Sigmoid colon (tissue), 7 donors: Measurements from ENCODE around the gene PIK3C2G. TPM values are rescaled to one million over a fixed set of nuclear protein-coding genes. Genes with fewer than 3 reads are reported as not detected.
"Not testable (repeated sequence)": the region's sequence is repeated elsewhere in the genome, so short reads cannot be mapped to it uniquely, and the experiment has no call there.

Experiments used
- DNase-seq: peaks from one replicate; pipeline ENCODE4 v3.0.0-alpha.2; 2019
- H3K27ac ChIP-seq, 4 donors: fragments of 200-600 bp; sonication (generic); one replicate each; pipeline ENCODE4 v1.5.1; 2016 to 2019; ENCODE audit warnings: mild to moderate bottlenecking in 1 of 4
- H3K27me3 ChIP-seq, 3 donors: fragments of 200-600 bp; sonication (generic); one replicate each; pipeline ENCODE4 v1.5.1; 2019; ENCODE audit warnings: mild to moderate bottlenecking in 1 of 3
- H3K36me3 ChIP-seq, 4 donors: fragments of 200-600 bp; sonication (generic); one replicate each; pipeline ENCODE4 v1.5.1; 2016 to 2019
- H3K4me1 ChIP-seq, 4 donors: fragments of 200-600 bp; sonication (generic); one replicate each; pipeline ENCODE4 v1.5.1; 2017 to 2019
- H3K4me3 ChIP-seq, 4 donors: fragments of 200-600 bp; sonication (generic); one replicate each; pipeline ENCODE4 v1.5.1; 2017 to 2019; ENCODE audit warnings: mild to moderate bottlenecking in 2 of 4, moderate library complexity in 1 of 4
- H3K9me3 ChIP-seq, 4 donors: fragments of 200-600 bp in 3 of 4; sonication (generic) in 3 of 4; one replicate each; pipeline versions ENCODE4 v1.5.1 to v1.6.1; 2013 to 2019
- CTCF ChIP-seq, 4 experiments: fragments of 450-650 bp in 3 of 4; fragments of 200-600 bp in 1 of 4; IDR thresholded peaks; one replicate each; pipeline ENCODE4 v1.5.1; 2016 to 2019; ENCODE audit warnings: antibody characterized with exemption in 4 of 4, mild to moderate bottlenecking in 3 of 4, moderate library complexity in 2 of 4
- EP300 ChIP-seq, 4 donors: sonication (generic); formaldehyde crosslinking; IDR thresholded peaks; one replicate each; pipeline ENCODE4 v1.6.1; 2017; ENCODE audit warnings: antibody characterized with exemption in 4 of 4
- POLR2A ChIP-seq, 2 donors: fragments of 450-650 bp; IDR thresholded peaks; one replicate each; pipeline ENCODE4 v1.6.1; 2016; ENCODE audit warnings: antibody characterized with exemption in 2 of 2, mild to moderate bottlenecking in 2 of 2, moderate library complexity in 2 of 2
- POLR2AphosphoS5 ChIP-seq, 4 donors: sonication (generic); formaldehyde crosslinking; IDR thresholded peaks; one replicate each; pipeline ENCODE4 v1.6.1; 2017; ENCODE audit warnings: antibody characterized with exemption in 4 of 4
- WGBS, 2 donors: extraction: QIAGEN DNeasy Blood & Tissue Kit; methylation state at CpG; one replicate each; pipeline ENCODE4 v1.1.7; 2013; 5-methylcytosine and 5-hydroxymethylcytosine counted together
- intact Hi-C: fragments of 100-400 bp; cut with DNase I; formaldehyde crosslinking; loops from one replicate; pipeline ENCODE4 v1.15.1; 2023
- polyA plus RNA-seq, 3 donors: library from polyadenylated mRNA; stranded (reverse); fragments of 200-250 nt; gene quantifications; one replicate each; pipeline ENCODE4 v1.2.3, GENCODE V29; 2013
- total RNA-seq, 4 donors: library from RNA; depleted of rRNA; stranded (reverse); fragments of >200 nt; gene quantifications; one replicate each; pipeline ENCODE4 v1.1.0, GENCODE V29; 2016
- donor health status: healthy with polysubstance abuse.
- donor health status: Bipolar disorder and iron deficiency.
- donor health status: healthy.

PIK3C2G gene
- total and polyA plus RNA-seq, 7 donors: 0.07 to 1.7 (median 0.63) TPM; not detected in 1

- WGBS, 2 donors: 89 to 92% methylated on average over 2 of the region's 2 CpGs
- Histone ChIP-seq H3K4me3 (no peak overlapping the region), H3K4me1 (peaks cover 0 to 4% (median 0%) of the 10 kb centered on the region in 4 donors), H3K27me3 (no peaks in the 10 kb centered on the region), H3K9me3 (no peaks in the 10 kb centered on the region), H3K27ac (no peak overlapping the region), H3K36me3 (no peaks in the 10 kb centered on the region)
- TF ChIP-seq POLR2A (IDR thresholded peaks at IDR 0.05): no peak
- TF ChIP-seq POLR2AphosphoS5 (IDR thresholded peaks at IDR 0.05): no peak
- TF ChIP-seq EP300 (IDR thresholded peaks at IDR 0.05): no peak
- TF ChIP-seq CTCF (IDR thresholded peaks at IDR 0.05): no peak
- intact Hi-C loops: no loop called here
- DNase-seq: no peak
Observed at GRCh38 chr12:18492372-18493025, 231.2 kb downstream of the PIK3C2G start.

GRCh38 chr12:18496156-18496555 is 234.8 kb downstream of the PIK3C2G start:
- Histone ChIP-seq H3K27ac (no peak overlapping the region), H3K9me3 (no peaks in the 10 kb centered on the region), H3K36me3 (no peaks in the 10 kb centered on the region), H3K27me3 (no peaks in the 10 kb centered on the region), H3K4me1 (peaks cover 0 to 4% (median 0%) of the 10 kb centered on the region in 4 donors), H3K4me3 (no peak overlapping the region)
- WGBS, 2 donors: 71 to 86% methylated on average over 2 of the region's 2 CpGs
- TF ChIP-seq EP300 (IDR thresholded peaks at IDR 0.05): no peak
- no peak for TF ChIP-seq CTCF (IDR thresholded peaks at IDR 0.05)
- TF ChIP-seq POLR2AphosphoS5 (IDR thresholded peaks at IDR 0.05): no peak
- no peak for TF ChIP-seq POLR2A (IDR thresholded peaks at IDR 0.05)
- DNase-seq: no peak
- intact Hi-C loops: no loop called here

- WGBS, 2 donors: 97 to 98% methylated on average over 35 of the region's 35 CpGs
- H3K27ac ChIP-seq, H3K4me1 ChIP-seq, H3K36me3 ChIP-seq, intact Hi-C loops, H3K9me3 ChIP-seq, H3K4me3 ChIP-seq, DNase-seq, H3K27me3 ChIP-seq: not testable (repeated sequence)
Observed at GRCh38 chr12:18500160-18500574, 238.8 kb downstream of the PIK3C2G start.

GRCh38 chr12:18500736-18501135 is 239.4 kb downstream of the PIK3C2G start:
- H3K4me3 ChIP-seq, H3K27me3 ChIP-seq, H3K9me3 ChIP-seq, H3K27ac ChIP-seq, intact Hi-C loops, DNase-seq, H3K36me3 ChIP-seq, H3K4me1 ChIP-seq: not testable (repeated sequence)
- 96 to 97% methylated on average over 21 of the region's 21 CpGs for WGBS, 2 donors

- 11 to 60% methylated on average over 7 of the region's 7 CpGs for WGBS, 2 donors
- Histone ChIP-seq H3K27ac (no peak overlapping the region), H3K27me3 (no peaks in the 10 kb centered on the region), H3K4me3 (no peak overlapping the region), H3K9me3 (no peaks in the 10 kb centered on the region), H3K4me1 (peaks cover 0 to under 1% (median 0%) of the 10 kb centered on the region in 4 donors), H3K36me3 (no peaks in the 10 kb centered on the region)
- TF ChIP-seq POLR2AphosphoS5 (IDR thresholded peaks at IDR 0.05) (no peak), CTCF (IDR thresholded peaks at IDR 0.05) (no peak), EP300 (IDR thresholded peaks at IDR 0.05) (no peak), POLR2A (IDR thresholded peaks at IDR 0.05) (no peak)
- intact Hi-C loops: no loop called here
- DNase-seq: no peak
Observed at GRCh38 chr12:18502422-18502968, 241.2 kb downstream of the PIK3C2G start.

- 98% methylated on average over 6 of the region's 6 CpGs for WGBS, 2 donors
- Histone ChIP-seq H3K4me3 (no peak overlapping the region), H3K27me3 (no peaks in the 10 kb centered on the region), H3K27ac (no peak overlapping the region), H3K4me1 (no peaks in the 10 kb centered on the region), H3K36me3 (no peaks in the 10 kb centered on the region), H3K9me3 (peaks cover 4 to 10% (median 5%) of the 10 kb centered on the region in 4 donors)
- intact Hi-C loops: no loop called here
- no peak for TF ChIP-seq CTCF (IDR thresholded peaks at IDR 0.05)
- TF ChIP-seq POLR2A (IDR thresholded peaks at IDR 0.05): no peak
- TF ChIP-seq EP300 (IDR thresholded peaks at IDR 0.05): no peak
- TF ChIP-seq POLR2AphosphoS5 (IDR thresholded peaks at IDR 0.05): no peak
- DNase-seq: no peak
Observed at GRCh38 chr12:18521461-18521860, 260.1 kb downstream of the PIK3C2G start.
